ENCODE results near the gene ADAMTS10.
"Not testable (repeated sequence)": the region's sequence is repeated elsewhere in the genome, so short reads cannot be mapped to it uniquely, and the experiment has no call there.

Gene ADAMTS10

GRCh38 chr19:8553729-8554128, 56.8 kb downstream of the ADAMTS10 start:
- DNase-seq, result not testable (repeated sequence)

DNA sequence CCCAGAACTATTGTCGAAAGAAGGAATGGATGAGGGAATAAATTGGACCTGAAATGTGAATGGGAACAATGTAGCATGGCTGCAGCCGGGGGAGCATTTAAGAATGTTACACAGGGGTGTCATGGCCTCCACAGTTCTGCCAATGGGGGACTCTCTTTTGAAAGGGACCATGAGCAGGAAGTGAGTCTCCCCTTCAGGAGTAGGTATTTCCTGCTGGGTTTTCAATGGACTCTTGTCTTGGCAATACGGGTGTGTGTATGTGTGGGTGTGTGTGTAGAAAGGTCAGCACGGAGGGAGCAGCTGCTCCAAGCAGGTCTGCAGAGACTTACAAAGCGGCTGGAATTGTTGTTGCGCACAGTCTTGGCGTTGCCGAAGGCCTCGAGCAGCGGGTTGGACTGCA, 57.7 kb downstream of the ADAMTS10 start:
- DNase-seq, result no peak

DNA sequence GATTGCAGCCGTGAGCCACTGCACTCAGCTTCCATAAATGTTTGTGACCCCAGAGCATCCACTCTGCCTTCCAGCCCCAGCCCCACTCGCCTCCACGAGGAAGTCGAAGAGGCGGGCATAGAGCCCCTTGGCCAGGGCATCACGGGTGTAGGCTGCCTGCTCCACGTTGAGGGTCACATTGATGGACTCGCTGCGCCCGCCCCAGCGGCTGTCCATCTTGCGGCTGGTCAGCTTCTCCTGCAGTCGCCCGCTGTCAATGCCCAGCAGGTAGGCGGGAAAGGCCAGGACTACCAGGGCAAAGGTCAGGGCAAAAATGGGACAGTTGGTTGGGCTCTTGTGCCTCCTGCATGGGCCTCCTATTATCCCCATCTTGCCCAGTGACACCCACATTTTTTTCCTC, 60.4 kb downstream of the ADAMTS10 start:
- no peak for DNase-seq

- no peak for DNase-seq
Measured at GRCh38 chr19:8545743-8546142, 64.8 kb downstream of the ADAMTS10 start.

GRCh38 chr19:8544168-8544567, 66.3 kb downstream of the ADAMTS10 start:
- DNase-seq, result no peak

DNA sequence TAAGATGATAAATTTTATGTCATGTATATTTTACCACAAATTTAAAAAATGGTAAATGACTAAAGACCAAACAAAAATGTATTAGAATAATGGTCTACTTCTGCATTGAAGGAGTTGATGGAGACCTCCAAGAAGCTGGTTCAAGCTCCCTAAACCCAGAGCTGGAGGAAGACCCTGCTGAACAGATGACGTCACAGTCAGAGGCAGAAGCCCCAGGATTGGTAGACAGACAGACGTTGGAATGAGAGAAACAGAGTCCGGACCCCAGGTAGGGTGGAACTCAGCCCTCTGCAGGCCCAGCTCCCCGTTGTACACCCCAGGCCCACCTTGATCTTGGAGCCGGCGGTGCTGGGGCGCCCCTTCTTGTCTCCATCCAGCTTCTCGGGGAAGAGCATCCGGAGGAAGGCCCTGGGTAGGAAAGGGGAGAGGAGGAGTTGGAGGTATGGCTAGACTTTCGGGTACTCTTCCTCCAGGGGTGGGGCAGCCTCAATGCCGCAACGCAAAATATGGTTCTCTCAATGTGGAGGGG, 70.8 kb downstream of the ADAMTS10 start:
- DNase-seq, result no peak

- no peak for DNase-seq
Measured at GRCh38 chr19:8537099-8537498, 73.4 kb downstream of the ADAMTS10 start.

DNA sequence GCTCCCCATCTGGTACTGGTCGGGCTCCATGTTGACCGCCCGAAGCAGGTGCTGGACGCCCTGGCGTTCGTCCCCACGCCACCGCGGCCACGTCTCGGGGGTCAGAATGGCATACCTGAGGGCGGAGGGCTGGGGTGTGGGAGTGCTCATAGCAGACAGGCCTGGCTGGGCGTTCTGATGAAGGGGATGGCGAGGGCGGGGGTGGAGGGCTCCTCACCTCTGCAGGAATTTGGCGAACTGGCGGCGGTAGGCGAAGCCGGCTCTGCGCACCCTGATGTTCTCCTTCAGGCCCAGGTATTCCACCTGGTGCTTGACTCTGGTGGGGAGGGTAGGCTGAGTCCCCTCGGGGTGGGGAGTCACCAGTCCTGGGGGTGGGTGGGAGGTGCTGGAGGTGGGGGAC, 74.2 kb downstream of the ADAMTS10 start:
- no peak for DNase-seq

DNA sequence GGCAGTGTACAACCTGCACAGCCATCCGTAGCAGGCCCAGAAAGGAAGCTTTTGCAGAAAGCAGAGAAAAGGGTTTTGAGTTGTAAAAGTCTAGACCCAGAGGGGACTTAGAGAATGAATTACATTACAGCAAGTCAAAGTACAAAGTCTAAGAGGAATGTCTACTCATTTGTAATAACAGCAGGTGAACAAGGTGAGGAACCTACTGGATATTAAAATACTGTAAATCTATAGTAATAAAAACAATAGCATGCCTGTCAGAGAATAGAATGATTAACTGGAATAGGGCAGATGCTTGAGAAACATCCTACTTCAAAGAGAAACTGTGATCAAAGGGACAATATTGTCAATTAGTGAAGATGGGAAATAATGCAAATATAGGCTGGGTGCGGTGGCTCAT, 78.3 kb downstream of the ADAMTS10 start:
- DNase-seq, result no peak

DNA sequence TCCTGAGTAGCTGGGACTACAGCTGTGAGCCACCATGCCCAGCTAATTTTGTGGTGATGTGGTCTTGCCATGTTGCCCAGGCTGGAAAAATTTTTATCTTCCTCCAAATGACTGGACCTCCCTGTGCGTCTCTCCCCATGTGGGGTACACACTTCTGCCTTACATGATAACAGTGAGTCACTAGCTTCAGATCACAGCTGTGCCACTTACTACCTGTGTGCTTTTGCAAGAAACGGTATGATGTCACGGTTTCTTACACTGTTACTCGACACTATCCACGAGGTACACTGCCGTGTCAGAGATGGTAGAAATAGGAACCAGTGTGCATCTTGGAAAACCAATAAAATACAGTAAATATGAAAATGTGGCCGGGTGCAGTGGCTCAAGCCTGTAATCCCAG, 79.0 kb downstream of the ADAMTS10 start:
- no peak for DNase-seq
